Right cardiac atrium (tissue), 5 donors: ENCODE results near the gene IFNA13. TPM values are rescaled to one million over a fixed set of nuclear protein-coding genes. Genes with fewer than 3 reads are reported as not detected.
A peak's percentile ranks its signal among the peaks of the same experiment; 100 is the strongest.

Source experiments
- ATAC-seq, 2 donors: fragments of 200-7000 bp; cut with Tn5 transposase; one replicate each; pipeline versions ENCODE4 v1.8.0 to v1.9.1; 2020; ENCODE audit warnings: moderate library complexity in 2 of 2, mild to moderate bottlenecking in 1 of 2
- DNase-seq, 3 donors: peaks; one replicate each; pipeline ENCODE4 v3.0.0-alpha.2; 2020
- H3K27ac ChIP-seq: one replicate; pipeline ENCODE4 v1.5.1; 2013; ENCODE audit warnings: mild to moderate bottlenecking, low read length, control low read depth, moderate library complexity
- H3K27me3 ChIP-seq: one replicate; pipeline ENCODE4 v1.6.1; 2013; ENCODE audit not compliant: control insufficient read depth, insufficient read depth
- H3K4me1 ChIP-seq: one replicate; pipeline ENCODE4 v1.6.1; 2013; ENCODE audit warnings: low read length; ENCODE audit not compliant: control insufficient read depth, insufficient read depth
- H3K4me3 ChIP-seq: one replicate; pipeline ENCODE4 v1.5.1; 2013; ENCODE audit warnings: low read length, control low read depth
- H3K9me3 ChIP-seq: one replicate; pipeline ENCODE4 v1.6.1; 2013; ENCODE audit warnings: low read length; ENCODE audit not compliant: control insufficient read depth
- WGBS: extraction: QIAGEN DNeasy Blood & Tissue Kit; methylation state at CpG from one replicate; pipeline ENCODE4 v1.1.7; 2013; 5-methylcytosine and 5-hydroxymethylcytosine counted together
- intact Hi-C, 4 donors: fragments of 100-400 bp; cut with DNase I; formaldehyde crosslinking; loops; one replicate each; pipeline versions ENCODE4 v1.11.0 to v1.14.0; 2022 to 2023
- polyA plus RNA-seq: library from polyadenylated mRNA; stranded (reverse); fragments of 200-250 nt; gene quantifications from one replicate; pipeline ENCODE4 v1.2.3, GENCODE V29; 2013
- total RNA-seq, 4 donors: library from RNA; stranded (reverse); fragmentation: NEBNext Ultra II Directional; extraction: Animal tissue kit (Norgen Biotek cat#: 25700); gene quantifications; one replicate each; pipeline ENCODE4 v1.2.1, GENCODE V29; 2021
- donor health status: healthy with polysubstance abuse.
- donor health status: DM: no; HTN: yes; CAD: no.
- donor health status: DM: no; HTN: no; CAD: no.
- donor health status: DM: no; HTN: yes; CAD: no; lungs with severe emphysema.
- donor health status: DM: yes; HTN: yes; CAD: no.

The IFNA13 gene
- total and polyA plus RNA-seq, 5 donors, result not detected

GRCh38 chr9:21357479-21358460 is 10.1 kb downstream of the IFNA13 start:
- no peaks in the 10 kb centered on the region for H3K9me3 ChIP-seq
- intact Hi-C loops, result no loop called here
- no peak overlapping the region for H3K27ac ChIP-seq
- H3K4me1 ChIP-seq, result no peaks in the 10 kb centered on the region
- WGBS, result 70% methylated on average over 7 of the region's 7 CpGs
- no peaks in the 10 kb centered on the region for H3K27me3 ChIP-seq
- no peak overlapping the region for H3K4me3 ChIP-seq
- no peak for ATAC-seq
- no peak for DNase-seq

GRCh38 chr9:21350787-21351186 is 17.1 kb downstream of the IFNA13 start, which contains the start of gene IFNA6:
TSS of gene IFNA6 (minus strand) at chr9:21350887. CDS start at chr9:21350887, 0 bp downstream.
- no peaks in the 10 kb centered on the region for H3K27me3 ChIP-seq
- intact Hi-C loops, result no loop called here

GRCh38 chr9:21348430-21348970 is 19.4 kb downstream of the IFNA13 start:
- intact Hi-C loops, result no loop called here
- Histone ChIP-seq H3K27me3 (no peaks in the 10 kb centered on the region), H3K9me3 (no peaks in the 10 kb centered on the region), H3K4me3 (no peak overlapping the region), H3K4me1 (no peaks in the 10 kb centered on the region), H3K27ac (no peak overlapping the region)
- no peak for DNase-seq
- 70% methylated on average over 3 of the region's 3 CpGs for WGBS
- ATAC-seq, result no peak

More at GRCh38 chr9:21350787-21351186, 17.1 kb downstream of the IFNA13 start, which contains the start of gene IFNA6:
- H3K4me3 ChIP-seq, result no peak within 1 kb of the TSS
- 88% methylated on average over 1 of the region's 1 CpG for WGBS
- no peaks in the 10 kb centered on the region for H3K9me3 ChIP-seq
- H3K27ac ChIP-seq, result no peak within 1 kb of the TSS
- H3K4me1 ChIP-seq, result no peaks in the 10 kb centered on the region
- no peak for DNase-seq
- no peak for ATAC-seq

GRCh38 chr9:21340735-21341134 is 27.1 kb downstream of the IFNA13 start:
- intact Hi-C loops, result no loop called here
- Histone ChIP-seq H3K27me3 (no peaks in the 10 kb centered on the region), H3K4me1 (no peaks in the 10 kb centered on the region), H3K27ac (no peak overlapping the region), H3K4me3 (no peak overlapping the region), H3K9me3 (no peaks in the 10 kb centered on the region)
- DNase-seq (no peak), ATAC-seq (no peak)
- 86% methylated on average over 4 of the region's 4 CpGs for WGBS

GRCh38 chr9:21336457-21336856 is 31.4 kb downstream of the IFNA13 start:
- DNase-seq (no peak), ATAC-seq (no peak)
- H3K27ac ChIP-seq, result no peak overlapping the region
- H3K4me3 ChIP-seq, result no peak overlapping the region
- no peaks in the 10 kb centered on the region for H3K9me3 ChIP-seq
- intact Hi-C loops, result loop anchor here in 1 of 4 donors (10.0 kb wide), 1 partner anchor 468 kb away; the partner anchor contains the start of gene MTAP
- peaks cover 12% of the 10 kb centered on the region for H3K4me1 ChIP-seq
- H3K27me3 ChIP-seq, result no peaks in the 10 kb centered on the region

GRCh38 chr9:21334701-21335632 is 32.9 kb downstream of the IFNA13 start, which contains the start of gene KLHL9:
TSS of gene KLHL9 (minus strand) at chr9:21335404. CDS start at chr9:21334859, 545 bp downstream.
- H3K4me1 ChIP-seq, result peaks cover 12% of the 10 kb centered on the region
- H3K9me3 ChIP-seq, result no peaks in the 10 kb centered on the region
- intact Hi-C loops, result loop anchor here in 1 of 4 donors (10.0 kb wide), 1 partner anchor 470 kb away; the partner anchor contains the start of gene MTAP
- peak within 1 kb of the TSS; percentile 72 for H3K27ac ChIP-seq
- peak within 1 kb of the TSS; percentile 83 for H3K4me3 ChIP-seq
- ATAC-seq (peak; percentile 100), DNase-seq (peak; percentile 96 to 98 (median 97))
- under 1% methylated on average over 55 of the region's 55 CpGs for WGBS
- no peaks in the 10 kb centered on the region for H3K27me3 ChIP-seq

GRCh38 chr9:21333226-21333625 is 34.6 kb downstream of the IFNA13 start:
- peaks cover 12% of the 10 kb centered on the region for H3K4me1 ChIP-seq
- H3K27ac ChIP-seq, result no peak overlapping the region
- ATAC-seq (no peak), DNase-seq (no peak)
- intact Hi-C loops, result loop anchor here in 1 of 4 donors (10.0 kb wide), 1 partner anchor 472 kb away; the partner anchor contains the start of gene MTAP
- H3K27me3 ChIP-seq, result no peaks in the 10 kb centered on the region
- H3K9me3 ChIP-seq, result no peaks in the 10 kb centered on the region
- peak overlapping the region; percentile 35 for H3K4me3 ChIP-seq
- WGBS, result 95% methylated on average over 2 of the region's 2 CpGs

GRCh38 chr9:21331676-21332402 is 36.0 kb downstream of the IFNA13 start:
- Histone ChIP-seq H3K27ac (no peak overlapping the region), H3K4me3 (peak overlapping the region; percentile 27), H3K9me3 (no peaks in the 10 kb centered on the region), H3K4me1 (peaks cover 12% of the 10 kb centered on the region), H3K27me3 (no peaks in the 10 kb centered on the region)
- no peak for ATAC-seq
- WGBS, result 31% methylated on average over 5 of the region's 5 CpGs
- no peak for DNase-seq
- intact Hi-C loops, result loop anchor here in 1 of 4 donors (10.0 kb wide), 1 partner anchor 473 kb away; the partner anchor contains the start of gene MTAP

GRCh38 chr9:21326526-21327139 is 41.2 kb downstream of the IFNA13 start:
- intact Hi-C loops, result loop anchor here in 2 of 4 donors (10.0 kb wide), 2 partner anchors 68 to 458 kb away; no protein-coding TSS in a partner anchor
- Histone ChIP-seq H3K27ac (no peak overlapping the region), H3K4me3 (no peak overlapping the region), H3K27me3 (no peaks in the 10 kb centered on the region), H3K9me3 (no peaks in the 10 kb centered on the region), H3K4me1 (peaks cover 2% of the 10 kb centered on the region)
- 34% methylated on average over 2 of the region's 2 CpGs for WGBS
- ATAC-seq (peak; percentile 71 to 72), DNase-seq (no peak)
